CD4-positive, alpha-beta T cell treated with Interleukin-4 for 1 hour (primary cell): Measurements from ENCODE around the gene COQ6.
"Not testable (repeated sequence)": the region's sequence is repeated elsewhere in the genome, so short reads cannot be mapped to it uniquely, and the experiment has no call there.

Experiments
- DNase-seq, 2 donors: peaks; one replicate each; pipeline ENCODE4 v3.0.0-alpha.2; 2020 to 2022

The COQ6 gene

GRCh38 chr14:73988656-73989055 lies 38.6 kb downstream of the COQ6 start:
- not testable (repeated sequence) for DNase-seq

- DNase-seq = no peak
These were observed 41.0 kb downstream of the COQ6 start for GRCh38 chr14:73991092-73991491.

GRCh38 chr14:73994926-73995325 lies 44.8 kb downstream of the COQ6 start:
- not testable (repeated sequence) for DNase-seq

GRCh38 chr14:73995977-73996378 lies 45.9 kb downstream of the COQ6 start:
- DNase-seq = no peak

GRCh38 chr14:73996731-73997107 lies 46.6 kb downstream of the COQ6 start:
- DNase-seq = no peak

GRCh38 chr14:73997108-73997943 lies 47.2 kb downstream of the COQ6 start:
- no peak for DNase-seq

GRCh38 chr14:73997944-73998447 lies 47.9 kb downstream of the COQ6 start:
- DNase-seq = no peak

- DNase-seq = no peak
These were observed 48.6 kb downstream of the COQ6 start for GRCh38 chr14:73998726-73999125.

GRCh38 chr14:74005664-74006063 lies 55.6 kb downstream of the COQ6 start:
- not testable (repeated sequence) for DNase-seq

- DNase-seq = no peak
These were observed 58.9 kb downstream of the COQ6 start for GRCh38 chr14:74008843-74009499.
